HG03135 (cell line): ENCODE results near the gene CPNE4.
"Not testable (repeated sequence)": the region's sequence is repeated elsewhere in the genome, so short reads cannot be mapped to it uniquely, and the experiment has no call there.

ENCODE experiments used
- ATAC-seq: cut with Tn5 transposase; IDR thresholded peaks from one replicate; pipeline ENCODE4 v1.9.1; 2021; ENCODE audit warnings: mild to moderate bottlenecking, moderate library complexity; ENCODE audit not compliant: unreplicated experiment

Gene CPNE4

DNA sequence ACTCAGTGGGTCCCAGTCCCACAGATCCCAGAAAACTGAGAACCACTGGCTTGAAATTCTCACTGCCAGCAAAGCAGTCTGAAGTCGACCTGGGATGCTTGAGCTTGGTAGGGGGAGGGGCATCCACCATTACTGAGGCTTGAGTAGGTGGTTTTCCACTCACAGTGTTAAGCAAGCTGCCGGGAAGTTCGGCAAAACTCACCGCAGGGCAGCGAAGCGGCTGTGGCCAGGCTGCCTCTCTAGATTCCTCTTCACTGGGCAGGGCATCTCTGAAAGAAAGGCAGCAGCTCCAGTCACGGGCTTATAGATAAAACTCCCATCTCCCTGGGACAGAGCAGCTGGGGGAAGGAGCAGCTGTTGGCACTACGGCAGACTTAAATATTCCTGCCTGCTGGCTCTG, 71.4 kb downstream of the CPNE4 start:
- not testable (repeated sequence) for ATAC-seq

DNA sequence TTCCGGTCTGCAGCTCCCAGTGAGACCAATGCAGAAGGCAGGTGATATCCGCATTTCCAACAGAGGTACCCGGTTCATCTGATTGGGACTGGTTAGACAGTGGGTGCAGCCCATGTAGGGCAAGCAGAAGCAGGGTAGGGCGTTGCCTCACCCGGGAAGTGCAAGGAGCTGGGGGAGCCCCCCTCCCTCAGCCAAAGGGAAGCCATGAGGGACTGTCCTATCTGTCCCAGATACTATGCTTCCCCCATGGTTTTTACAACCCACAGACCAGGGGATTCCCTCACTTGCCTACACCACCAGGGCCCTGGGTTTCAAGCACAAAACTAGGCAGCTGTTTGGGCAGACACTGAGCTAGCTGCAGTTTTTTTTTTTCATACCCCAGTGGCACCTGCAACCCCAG, 71.8 kb downstream of the CPNE4 start:
- no peak for ATAC-seq

- no peak for ATAC-seq
Measured at GRCh38 chr3:131960324-131960723, 74.5 kb downstream of the CPNE4 start.

GRCh38 chr3:131957980-131958379, 76.8 kb downstream of the CPNE4 start:
- ATAC-seq, result no peak

DNA sequence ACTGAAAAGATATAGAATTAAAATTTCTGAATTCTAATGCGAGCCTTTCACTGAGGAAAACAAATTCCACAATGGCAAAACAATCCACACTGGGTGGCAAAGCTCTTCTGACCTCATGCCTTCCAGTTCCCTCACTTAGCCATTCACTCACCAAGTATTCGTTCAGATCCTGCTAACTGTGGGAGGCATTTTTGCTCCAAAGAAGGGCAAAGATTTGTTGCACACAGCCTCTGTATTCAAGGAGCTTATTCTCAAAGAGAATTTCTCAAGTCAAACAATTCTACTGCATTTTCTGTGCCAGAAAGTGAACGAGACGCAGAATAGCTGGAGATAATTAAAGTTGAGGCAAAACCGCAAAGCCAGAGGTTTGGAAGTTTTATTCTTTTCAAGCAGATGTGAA, 77.3 kb downstream of the CPNE4 start:
- no peak for ATAC-seq

DNA sequence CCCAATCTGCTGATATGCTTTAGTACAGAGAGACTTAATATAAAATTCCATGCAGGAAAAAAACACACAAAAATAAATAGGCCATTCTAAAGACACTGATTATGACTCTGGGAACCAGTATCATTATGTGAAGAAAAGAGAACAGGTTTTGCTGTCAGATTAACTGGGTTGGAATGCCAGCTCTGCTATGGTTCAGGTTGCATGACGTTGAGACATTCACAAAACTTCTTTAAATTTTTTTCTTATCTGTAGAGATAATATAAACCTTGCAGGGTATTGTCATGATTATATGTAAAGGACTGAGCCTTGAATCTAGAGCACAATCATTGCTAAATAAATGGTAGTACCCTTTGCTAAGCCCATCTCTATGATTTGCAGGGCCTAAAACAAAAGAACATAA, 86.0 kb downstream of the CPNE4 start:
- no peak for ATAC-seq

GRCh38 chr3:131944676-131945075, 90.1 kb downstream of the CPNE4 start:
- no peak for ATAC-seq

DNA sequence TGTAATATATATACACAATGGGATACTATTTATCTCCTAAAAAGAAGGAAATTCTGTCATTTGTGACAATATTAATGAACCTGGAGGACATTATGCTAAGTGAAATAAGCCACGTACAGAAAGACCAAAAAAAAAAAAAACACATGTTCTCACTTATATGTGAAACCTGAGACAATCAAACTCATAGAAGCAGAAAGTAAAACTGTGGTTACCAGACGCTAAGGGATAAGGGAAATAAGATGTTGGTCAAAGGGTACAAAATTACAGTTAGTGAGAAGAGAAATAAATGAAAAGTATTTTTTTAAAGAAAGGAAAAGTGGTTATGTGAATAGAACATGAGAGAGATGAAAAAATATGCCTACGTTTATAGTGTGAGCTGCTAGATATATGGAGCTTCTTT, 101.1 kb downstream of the CPNE4 start:
- ATAC-seq, result no peak

DNA sequence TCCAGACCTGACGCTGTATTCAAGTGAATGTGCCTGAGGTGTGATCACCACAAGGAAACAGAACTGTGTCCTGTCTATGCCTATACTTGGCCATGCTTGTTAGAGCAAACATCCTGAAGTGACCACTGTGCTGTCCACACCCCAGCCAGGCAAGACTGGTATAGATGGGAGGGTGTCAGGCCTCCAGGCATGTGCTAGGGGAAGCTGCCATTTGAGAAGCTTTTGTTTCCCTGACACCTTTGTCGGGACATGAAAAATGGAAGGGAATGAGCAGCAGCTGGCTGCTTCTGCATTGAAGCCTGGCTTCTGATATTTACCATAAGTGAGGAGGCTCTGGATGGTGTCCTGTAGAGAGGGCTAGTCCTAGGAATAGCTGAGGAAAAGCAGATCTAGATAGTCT, 106.2 kb downstream of the CPNE4 start:
- no peak for ATAC-seq

DNA sequence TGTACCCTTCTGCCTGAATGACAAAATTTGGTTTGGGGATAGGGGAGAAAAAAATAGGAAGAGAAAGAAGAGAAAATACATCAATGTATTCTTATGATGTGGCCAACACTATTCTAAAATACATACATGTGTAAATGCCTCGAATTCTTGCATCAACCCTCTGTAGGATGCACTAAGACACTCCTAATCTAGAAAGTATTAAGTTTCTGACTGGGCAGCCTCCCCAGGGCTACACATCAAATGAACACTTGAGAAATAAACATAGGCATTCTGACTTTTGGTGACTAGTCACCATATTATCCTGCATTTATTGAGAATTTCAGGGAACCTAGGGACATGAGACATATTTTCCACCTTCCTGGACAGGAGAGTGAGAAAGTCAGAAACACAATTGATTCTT, 109.2 kb downstream of the CPNE4 start:
- no peak for ATAC-seq

DNA sequence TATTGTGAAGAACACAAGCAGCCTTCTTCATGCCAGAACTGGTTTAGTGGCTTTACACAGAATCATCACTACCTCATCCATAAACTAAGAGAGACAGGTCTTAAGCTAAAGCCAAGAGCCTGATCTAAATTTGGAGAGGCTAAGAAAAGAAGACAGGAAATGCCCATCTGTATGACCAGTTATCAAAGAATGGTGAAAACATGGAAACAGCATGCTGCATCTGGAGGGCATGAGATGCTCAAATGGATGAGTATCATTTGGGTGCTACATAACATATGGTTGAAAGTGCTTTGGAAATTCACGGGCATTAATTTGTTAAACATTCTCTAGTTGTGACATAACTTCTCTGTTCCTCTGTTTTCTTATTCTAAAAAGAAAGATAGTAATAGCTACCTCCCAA, 112.5 kb downstream of the CPNE4 start:
- ATAC-seq, result no peak

GRCh38 chr3:131917006-131917405, 117.8 kb downstream of the CPNE4 start:
- no peak for ATAC-seq

DNA sequence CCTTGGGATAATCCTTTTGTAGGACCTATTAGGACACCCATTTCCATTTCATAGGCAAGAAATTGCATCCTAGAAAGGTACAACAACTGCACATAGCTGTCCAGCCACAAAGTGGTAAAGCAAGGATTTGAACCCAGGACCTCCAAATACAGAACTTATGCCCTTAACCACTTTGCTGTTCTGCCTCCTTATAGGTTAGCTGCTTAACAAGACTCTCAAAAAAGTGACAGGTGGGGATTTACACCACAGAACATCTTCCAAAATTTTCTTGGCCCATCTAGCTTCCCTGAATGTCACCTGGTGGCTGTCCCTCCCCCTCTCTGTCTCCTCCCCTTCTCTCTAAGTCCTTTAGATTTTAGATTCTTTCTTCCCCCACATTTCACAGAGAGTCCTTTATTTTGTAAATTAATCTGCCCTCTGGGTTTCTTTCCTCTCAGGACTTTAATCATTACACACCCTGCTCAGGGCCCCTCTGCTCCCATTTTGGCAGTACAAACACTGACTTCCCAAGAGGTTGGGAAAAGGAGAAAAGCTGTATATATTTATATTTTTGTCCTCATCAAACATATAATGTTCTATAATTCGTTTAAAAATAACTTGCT, 120.6 kb downstream of the CPNE4 start:
- ATAC-seq, result no peak

DNA sequence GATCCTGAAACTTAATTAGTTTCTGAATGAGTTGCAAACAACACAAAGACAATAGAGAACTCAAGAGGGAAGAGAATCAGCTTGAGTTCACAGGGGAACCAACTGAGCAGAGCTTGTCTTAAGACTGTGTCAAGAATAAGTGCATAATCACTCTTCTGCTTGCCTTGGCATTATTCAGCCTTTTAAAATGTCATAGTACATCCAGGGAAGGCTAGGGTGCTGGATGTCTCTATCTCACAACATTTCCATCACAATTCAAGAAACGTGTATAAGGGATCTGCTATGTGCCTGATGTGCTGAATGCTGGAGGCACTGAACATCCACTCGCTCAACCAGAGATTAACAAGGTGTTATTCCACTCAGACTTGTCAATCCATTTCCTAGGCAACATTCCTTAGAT, 122.6 kb downstream of the CPNE4 start:
- ATAC-seq, result no peak

- ATAC-seq, result no peak
Measured at GRCh38 chr3:131907796-131908195, 127.0 kb downstream of the CPNE4 start.

DNA sequence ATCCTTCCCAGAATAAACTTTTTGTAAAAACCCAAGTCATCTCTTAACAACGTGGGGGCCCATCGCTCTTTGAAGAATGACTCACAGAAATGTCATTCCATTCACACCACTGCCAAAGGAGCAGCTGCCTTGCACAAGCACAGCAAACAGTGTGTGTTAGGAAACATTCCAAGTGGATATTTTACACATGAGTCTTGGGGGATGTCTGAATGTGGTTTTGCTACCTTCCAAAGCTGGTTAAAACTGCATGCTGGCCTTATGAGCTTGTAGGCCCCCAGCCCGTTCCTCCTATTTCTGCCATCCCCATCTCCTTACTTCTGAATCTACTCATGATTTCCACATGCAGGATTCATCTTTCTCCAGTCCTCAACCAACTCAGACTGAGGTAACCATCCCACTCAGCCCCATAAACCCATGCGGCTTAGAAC, 130.8 kb downstream of the CPNE4 start:
- ATAC-seq, result no peak

DNA sequence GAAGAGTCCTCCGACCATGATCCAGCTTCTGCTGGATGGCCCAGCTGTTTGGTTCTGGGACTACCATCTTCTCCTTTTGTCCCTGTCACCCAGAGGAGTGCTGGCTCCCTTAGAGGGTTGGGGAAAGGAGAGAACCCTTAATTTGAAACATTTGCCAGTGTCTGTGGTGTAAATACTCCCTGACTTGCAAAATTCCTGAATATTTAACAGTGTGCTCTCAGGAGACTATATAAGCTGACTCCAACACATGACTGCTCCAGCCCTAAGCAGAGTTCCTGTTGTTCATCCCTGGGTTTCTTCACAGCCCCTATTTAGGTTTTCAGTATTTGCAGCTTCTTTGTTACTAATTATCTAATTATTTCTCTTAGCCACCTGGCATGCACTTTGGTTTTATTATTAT, 133.1 kb downstream of the CPNE4 start:
- no peak for ATAC-seq

DNA sequence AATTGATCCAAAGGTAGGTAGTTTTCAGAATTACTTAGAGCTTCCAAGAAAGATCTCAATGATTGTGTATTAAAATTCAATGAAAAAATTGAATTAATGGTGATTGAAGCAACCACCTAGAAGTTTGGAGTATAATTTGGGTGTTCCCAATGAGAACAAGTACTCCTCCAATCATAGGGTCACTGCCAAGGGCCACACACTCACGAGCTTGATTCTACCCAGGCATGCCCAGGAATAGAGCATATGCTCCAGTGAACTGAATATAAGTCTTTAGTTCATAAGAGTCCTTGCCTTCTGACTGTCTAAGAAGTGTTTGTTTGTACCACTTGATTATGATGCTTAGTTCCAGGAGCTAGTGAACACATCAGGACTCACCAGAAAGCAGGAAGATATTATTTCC, 133.9 kb downstream of the CPNE4 start:
- no peak for ATAC-seq

DNA sequence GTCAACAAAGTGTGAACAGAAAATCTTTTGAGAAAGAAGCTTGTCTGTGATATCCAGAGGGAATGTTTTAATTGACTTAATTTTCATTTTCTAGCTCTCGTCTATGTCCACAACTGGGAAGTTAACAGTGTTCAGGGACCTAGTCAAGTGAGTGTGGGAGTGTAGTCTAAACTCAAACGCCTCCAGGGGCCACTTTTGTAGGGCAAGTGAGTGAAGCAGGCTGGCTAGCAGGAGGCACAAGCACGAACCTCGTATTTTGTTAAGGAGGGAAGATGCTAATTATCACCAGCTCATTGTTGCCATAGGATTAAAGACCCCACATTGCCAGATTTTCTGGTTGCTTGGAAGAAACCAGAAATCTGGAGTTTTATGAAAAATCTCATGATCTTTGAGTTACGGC, 135.8 kb downstream of the CPNE4 start:
- ATAC-seq, result no peak

DNA sequence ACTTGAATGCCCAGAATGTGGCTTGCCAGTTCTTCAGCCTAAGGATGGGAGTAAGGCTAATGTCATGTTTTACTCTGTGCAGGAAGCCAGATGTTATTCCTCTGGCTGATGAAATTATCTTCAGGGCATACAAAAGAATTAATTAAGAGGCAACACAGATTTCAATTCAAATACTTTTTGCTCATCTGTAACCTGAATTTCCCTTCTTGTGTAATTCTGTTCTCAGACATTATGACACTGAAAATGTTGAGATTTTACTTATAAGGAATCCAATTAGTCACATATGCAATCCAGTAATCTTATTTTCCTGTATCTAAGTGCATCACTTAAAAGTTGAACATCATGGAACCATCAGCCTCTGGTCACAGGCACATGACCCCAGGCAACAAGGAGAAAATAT, 136.5 kb downstream of the CPNE4 start:
- ATAC-seq, result no peak

DNA sequence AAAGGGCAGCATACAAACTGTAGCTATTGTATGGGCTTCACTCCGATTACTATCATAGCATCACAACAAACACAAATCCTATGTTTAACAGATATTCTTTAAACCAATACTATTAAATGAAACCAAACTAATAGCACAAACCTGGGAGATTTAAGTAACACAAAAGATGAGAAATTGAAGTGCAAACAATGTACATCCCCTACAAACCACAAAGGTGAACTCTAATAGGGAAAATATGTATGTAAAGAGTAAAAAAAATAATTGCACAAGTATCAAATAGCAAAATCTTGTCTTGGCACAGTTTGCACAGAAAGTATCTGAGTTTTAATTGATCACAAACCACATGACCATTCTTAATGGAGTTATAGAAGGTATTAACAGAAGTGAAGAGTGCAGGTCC, 138.5 kb downstream of the CPNE4 start:
- ATAC-seq, result no peak

- ATAC-seq, result no peak
Measured at GRCh38 chr3:131895766-131896165, 139.0 kb downstream of the CPNE4 start.

DNA sequence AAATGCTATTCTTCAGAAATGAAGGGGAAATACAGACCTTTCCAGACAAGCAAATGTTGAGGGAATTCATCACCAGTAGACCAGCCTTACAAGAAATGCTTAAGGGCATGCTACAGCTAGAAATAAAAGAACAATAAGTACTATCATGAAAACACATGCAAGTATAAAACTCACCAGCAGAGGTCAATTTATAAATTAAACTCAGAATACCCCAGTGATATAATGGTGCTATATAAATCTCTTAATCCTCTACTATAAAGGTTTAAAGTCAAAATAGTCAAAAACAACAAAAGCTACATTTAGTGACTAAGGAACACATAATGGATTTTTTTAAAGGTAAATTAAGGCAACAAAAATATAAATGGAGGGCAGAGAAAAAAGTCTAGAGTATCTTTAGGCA, 142.5 kb downstream of the CPNE4 start:
- ATAC-seq, result no peak

- not testable (repeated sequence) for ATAC-seq
Measured at GRCh38 chr3:131885871-131886270, 148.9 kb downstream of the CPNE4 start.
